HepG2 (cell line): Measurements from ENCODE around the gene GPR162. TPM values are rescaled to one million over a fixed set of nuclear protein-coding genes. Genes with fewer than 3 reads are reported as not detected.

Source experiments
- ATM ChIP-seq: fragments of 450-650 bp; IDR thresholded peaks from 2 replicates; pipeline ENCODE4 v1.7.1; 2017; ENCODE audit warnings: mild to moderate bottlenecking, borderline replicate concordance
- CBFB ChIP-seq: sonication (generic); formaldehyde crosslinking; IDR thresholded peaks from 2 replicates; pipeline ENCODE4 v1.4.0; 2020; ENCODE audit warnings: missing genetic modification reagents
- CHD2 ChIP-seq: IDR thresholded peaks from 2 replicates; pipeline ENCODE4 v1.6.1; 2011; ENCODE audit warnings: low read depth, low read length, improper control_type of control experiment
- CREM ChIP-seq, 2 experiments: sonication (generic) in 1 of 2; formaldehyde crosslinking in 1 of 2; IDR thresholded peaks; 2 replicates each; pipeline versions ENCODE4 v1.4.0 to v1.6.1; 2016 to 2020; ENCODE audit warnings: antibody characterized with exemption in 1 of 2, mild to moderate bottlenecking in 1 of 2, missing genetic modification reagents in 1 of 2
- EHMT2 ChIP-seq: fragments of 200-600 bp; sonication (generic); IDR thresholded peaks from 2 replicates; pipeline ENCODE4 v1.7.0; 2017; ENCODE audit warnings: antibody characterized with exemption, low read depth, low read length, borderline replicate concordance
- ERF ChIP-seq: IDR thresholded peaks from 2 replicates; pipeline ENCODE4 v1.6.1; 2018; ENCODE audit warnings: missing biosample characterization, missing genetic modification reagents
- GABPB1 ChIP-seq: IDR thresholded peaks from 2 replicates; pipeline ENCODE4 v1.6.1; 2016; ENCODE audit warnings: mild to moderate bottlenecking, missing genetic modification reagents, moderate library complexity, missing compliant biosample characterization
- GLMP ChIP-seq: sonication (generic); formaldehyde crosslinking; IDR thresholded peaks from 2 replicates; pipeline ENCODE4 v1.9.0; 2021; ENCODE audit warnings: missing genetic modification reagents, mild to moderate bottlenecking, borderline replicate concordance
- NAIF1 ChIP-seq: sonication (generic); formaldehyde crosslinking; IDR thresholded peaks from 2 replicates; pipeline ENCODE4 v1.5.0; 2020; ENCODE audit warnings: mild to moderate bottlenecking, missing genetic modification reagents, borderline replicate concordance
- NFIB ChIP-seq: sonication (generic); formaldehyde crosslinking; IDR thresholded peaks from 2 replicates; pipeline ENCODE4 v1.9.0; 2021; ENCODE audit warnings: missing genetic modification reagents, mild to moderate bottlenecking, borderline replicate concordance
- SALL1 ChIP-seq: sonication (generic); formaldehyde crosslinking; IDR thresholded peaks from 2 replicates; pipeline ENCODE4 v1.8.0; 2022; ENCODE audit warnings: mild to moderate bottlenecking, missing genetic modification reagents
- SMC3 ChIP-seq: IDR thresholded peaks from 2 replicates; pipeline ENCODE4 v1.6.1; 2011; ENCODE audit warnings: low read length, improper control_type of control experiment
- SNAPC4 ChIP-seq: sonication (generic); formaldehyde crosslinking; IDR thresholded peaks from 2 replicates; pipeline ENCODE4 v1.4.0; 2020; ENCODE audit warnings: mild to moderate bottlenecking, missing genetic modification reagents
- TERF1 ChIP-seq: sonication (generic); formaldehyde crosslinking; IDR thresholded peaks from 2 replicates; pipeline ENCODE4 v1.8.0; 2022; ENCODE audit warnings: mild to moderate bottlenecking, missing genetic modification reagents, moderate library complexity
- ZNF253 ChIP-seq: sonication (generic); formaldehyde crosslinking; IDR thresholded peaks from 2 replicates; pipeline ENCODE4 v1.8.0; 2022; ENCODE audit warnings: mild to moderate bottlenecking, missing genetic modification reagents, borderline replicate concordance
- ZNF276 ChIP-seq: sonication (generic); formaldehyde crosslinking; IDR thresholded peaks from 2 replicates; pipeline ENCODE4 v1.4.0; 2020; ENCODE audit warnings: mild to moderate bottlenecking, low read depth, missing genetic modification reagents
- ZNF30 ChIP-seq: sonication (generic); formaldehyde crosslinking; IDR thresholded peaks from 2 replicates; pipeline ENCODE4 v1.5.0; 2020; ENCODE audit warnings: mild to moderate bottlenecking, missing genetic modification reagents
- ZNF484 ChIP-seq: sonication (generic); formaldehyde crosslinking; IDR thresholded peaks from 2 replicates; pipeline ENCODE4 v1.5.1; 2020; ENCODE audit warnings: mild to moderate bottlenecking, low read depth, missing genetic modification reagents, borderline replicate concordance
- ZNF598 ChIP-seq: sonication (generic); formaldehyde crosslinking; IDR thresholded peaks from 2 replicates; pipeline ENCODE4 v1.5.1; 2020; ENCODE audit warnings: mild to moderate bottlenecking, missing genetic modification reagents, borderline replicate concordance
- ZSCAN12 ChIP-seq: sonication (generic); formaldehyde crosslinking; IDR thresholded peaks from 2 replicates; pipeline ENCODE4 v1.9.0; 2021; ENCODE audit warnings: mild to moderate bottlenecking, missing genetic modification reagents
- polyA plus RNA-seq, 8 experiments: library from polyadenylated mRNA; depleted of rRNA in 3 of 8; stranded (reverse) in 7 of 8; unstranded in 1 of 8; fragments of >200 nt; fragmentation: Illumina TruSeq in 4 of 8; extraction: Trizol in 4 of 8; gene quantifications; 2 replicates each; pipeline versions ENCODE4 v1.2.1 to v1.2.3, GENCODE V29; 2011 to 2016; ENCODE audit warnings: low read depth in 4 of 8, missing spikeins in 1 of 8, mixed read lengths in 1 of 8; ENCODE audit not compliant: insufficient read depth in 1 of 8
- total RNA-seq, 5 experiments: library from RNA; depleted of rRNA; stranded (reverse); fragments of >200 nt; fragmentation: Illumina TruSeq; extraction: Trizol; gene quantifications; 2 replicates each; pipeline ENCODE4 v1.2.3, GENCODE V29; 2016; ENCODE audit warnings: low read depth in 1 of 5

The GPR162 gene
- total and polyA plus RNA-seq, 2 of the 13 experiments (the other 11 are each of a cell fraction or from before 2014, with no cell fraction given): 0.08 TPM; not detected in 1

- TF ChIP-seq GLMP (CRISPR knock-in tag) (no peak), GABPB1 (peak; percentile 58), NFIB (no peak), ZNF30 (CRISPR knock-in tag) (no peak), ZNF253 (CRISPR knock-in tag) (no peak), CHD2 (no peak), SNAPC4 (CRISPR knock-in tag) (no peak), ATM (no peak), TERF1 (CRISPR knock-in tag) (no peak), CREM (IDR thresholded peaks at IDR 0.05) (0 out of 2 replicates have a peak, but pooled peaks have one; percentile 42), CREM (CRISPR knock-in tag; IDR thresholded peaks at IDR 0.05) (0 out of 2 replicates have a peak, but pooled peaks have one; percentile 19), ZNF484 (CRISPR knock-in tag) (no peak), ZSCAN12 (CRISPR knock-in tag) (no peak), SALL1 (CRISPR knock-in tag) (no peak; the same call in none of the 2 replicates), NAIF1 (CRISPR knock-in tag) (peak; percentile 17; the same call in 1 of the 2 replicates), EHMT2 (no peak), CBFB (CRISPR knock-in tag) (no peak), ZNF276 (0 out of 2 replicates have a peak, but pooled peaks have one; percentile 19), SMC3 (no peak), ZNF598 (CRISPR knock-in tag) (no peak), ERF (no peak)
Observed at GRCh38 chr12:6828781-6829535, 7.3 kb downstream of the GPR162 start (continued).
